Measurements from ENCODE around the gene PALM.
"Not testable (repeated sequence)": the region's sequence is repeated elsewhere in the genome, so short reads cannot be mapped to it uniquely, and the experiment has no call there.

PALM gene

GRCh38 chr19:709196-709964 is 645 bp downstream of the PALM start:
- no peak for DNase-seq

- DNase-seq: no peak
These were observed 1.3 kb downstream of the PALM start for GRCh38 chr19:709965-710571.

GRCh38 chr19:710767-711166 is 2.0 kb downstream of the PALM start:
- no peak for DNase-seq

GRCh38 chr19:711254-711653 is 2.5 kb downstream of the PALM start:
- DNase-seq: no peak

- no peak for DNase-seq
These were observed 6.6 kb downstream of the PALM start for GRCh38 chr19:715347-715746.

GRCh38 chr19:718251-718951 is 9.7 kb downstream of the PALM start:
- no peak for DNase-seq

GRCh38 chr19:718991-719512 is 10.3 kb downstream of the PALM start:
- no peak for DNase-seq

GRCh38 chr19:719636-720344 is 11.1 kb downstream of the PALM start:
- no peak for DNase-seq

GRCh38 chr19:720345-721160 is 11.8 kb downstream of the PALM start:
- no peak for DNase-seq

GRCh38 chr19:722553-723101 is 13.9 kb downstream of the PALM start:
- no peak for DNase-seq

- no peak for DNase-seq
These were observed 14.5 kb downstream of the PALM start for GRCh38 chr19:723247-723646.

GRCh38 chr19:723714-724113 is 15.0 kb downstream of the PALM start:
- DNase-seq: no peak

- no peak for DNase-seq
These were observed 16.8 kb downstream of the PALM start for GRCh38 chr19:725461-726089.

- DNase-seq: no peak
These were observed 18.5 kb downstream of the PALM start for GRCh38 chr19:726993-727956.

GRCh38 chr19:728011-728410 is 19.3 kb downstream of the PALM start:
- no peak for DNase-seq

GRCh38 chr19:729564-729963 is 20.8 kb downstream of the PALM start:
- DNase-seq: not testable (repeated sequence)

GRCh38 chr19:729965-730668 is 21.4 kb downstream of the PALM start:
- no peak for DNase-seq

- no peak for DNase-seq
These were observed 22.3 kb downstream of the PALM start for GRCh38 chr19:731000-731399.

Data from central memory CD4-positive, alpha-beta T cell (primary cell).